Measurements from ENCODE around the gene PROS1. TPM values are rescaled to one million over a fixed set of nuclear protein-coding genes. Genes with fewer than 3 reads are reported as not detected.
A peak's percentile ranks its signal among the peaks of the same experiment; 100 is the strongest.

Gene PROS1
- total and polyA plus RNA-seq, 9 of the 15 experiments (the other 6 are each of a cell fraction or from before 2014, with no cell fraction given), result 5.5 to 50.5 (median 22.7) TPM

DNA sequence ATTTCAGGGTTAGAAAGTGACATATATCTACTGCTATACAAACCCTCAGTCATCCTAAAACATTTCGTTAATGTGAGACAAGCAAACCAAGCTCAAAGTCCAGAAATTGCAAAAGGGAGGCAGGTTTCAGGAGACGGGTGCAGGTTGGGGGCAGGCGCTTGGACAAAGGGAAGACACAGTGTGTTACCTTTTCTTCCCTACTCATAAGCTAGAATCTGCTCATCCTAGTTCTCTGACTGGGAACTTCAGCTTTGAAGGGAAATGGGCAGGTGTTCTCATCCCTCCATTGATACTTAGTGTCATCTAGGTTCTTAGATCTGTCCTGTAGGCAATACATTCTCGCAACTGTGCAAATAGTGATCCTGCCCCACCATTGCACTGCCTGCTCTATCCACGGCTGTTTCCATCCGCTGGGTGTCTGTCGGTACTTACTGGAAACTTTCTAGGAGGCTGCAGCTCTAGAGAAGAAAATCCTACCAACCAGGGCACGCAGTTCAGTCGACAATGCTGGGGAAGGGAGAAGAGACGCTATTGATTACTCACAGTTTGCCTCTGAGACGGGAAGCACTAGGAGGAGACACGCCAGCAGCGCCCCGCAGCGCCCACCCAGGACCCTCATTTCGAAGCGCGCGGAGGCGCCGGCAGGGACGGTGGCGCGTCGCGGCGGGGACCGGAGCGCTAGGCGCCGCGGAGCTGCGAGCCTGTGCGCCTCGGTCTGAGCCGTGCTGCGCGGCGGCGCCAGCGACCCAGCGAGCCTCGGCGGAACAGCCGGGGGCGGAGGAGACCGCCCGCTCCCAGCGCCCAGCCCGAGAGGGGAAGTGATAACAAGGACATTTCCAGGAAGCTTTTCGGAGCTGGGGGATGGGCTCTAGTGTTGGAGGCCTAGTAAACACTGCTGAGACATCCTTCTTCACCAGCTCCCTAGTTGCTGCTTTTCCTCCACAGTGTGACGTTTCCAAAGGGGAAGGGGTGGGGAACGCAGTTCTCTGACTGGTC lies at the start of gene PROS1 (continued):
- TF ChIP-seq, protein P1, sequence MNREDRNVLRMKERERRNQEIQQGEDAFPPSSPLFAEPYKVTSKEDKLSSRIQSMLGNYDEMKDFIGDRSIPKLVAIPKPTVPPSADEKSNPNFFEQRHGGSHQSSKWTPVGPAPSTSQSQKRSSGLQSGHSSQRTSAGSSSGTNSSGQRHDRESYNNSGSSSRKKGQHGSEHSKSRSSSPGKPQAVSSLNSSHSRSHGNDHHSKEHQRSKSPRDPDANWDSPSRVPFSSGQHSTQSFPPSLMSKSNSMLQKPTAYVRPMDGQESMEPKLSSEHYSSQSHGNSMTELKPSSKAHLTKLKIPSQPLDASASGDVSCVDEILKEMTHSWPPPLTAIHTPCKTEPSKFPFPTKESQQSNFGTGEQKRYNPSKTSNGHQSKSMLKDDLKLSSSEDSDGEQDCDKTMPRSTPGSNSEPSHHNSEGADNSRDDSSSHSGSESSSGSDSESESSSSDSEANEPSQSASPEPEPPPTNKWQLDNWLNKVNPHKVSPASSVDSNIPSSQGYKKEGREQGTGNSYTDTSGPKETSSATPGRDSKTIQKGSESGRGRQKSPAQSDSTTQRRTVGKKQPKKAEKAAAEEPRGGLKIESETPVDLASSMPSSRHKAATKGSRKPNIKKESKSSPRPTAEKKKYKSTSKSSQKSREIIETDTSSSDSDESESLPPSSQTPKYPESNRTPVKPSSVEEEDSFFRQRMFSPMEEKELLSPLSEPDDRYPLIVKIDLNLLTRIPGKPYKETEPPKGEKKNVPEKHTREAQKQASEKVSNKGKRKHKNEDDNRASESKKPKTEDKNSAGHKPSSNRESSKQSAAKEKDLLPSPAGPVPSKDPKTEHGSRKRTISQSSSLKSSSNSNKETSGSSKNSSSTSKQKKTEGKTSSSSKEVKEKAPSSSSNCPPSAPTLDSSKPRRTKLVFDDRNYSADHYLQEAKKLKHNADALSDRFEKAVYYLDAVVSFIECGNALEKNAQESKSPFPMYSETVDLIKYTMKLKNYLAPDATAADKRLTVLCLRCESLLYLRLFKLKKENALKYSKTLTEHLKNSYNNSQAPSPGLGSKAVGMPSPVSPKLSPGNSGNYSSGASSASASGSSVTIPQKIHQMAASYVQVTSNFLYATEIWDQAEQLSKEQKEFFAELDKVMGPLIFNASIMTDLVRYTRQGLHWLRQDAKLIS (CRISPR knock-in tag; IDR thresholded peaks at IDR 0.05), result no peak
- TF ChIP-seq FOXA3 (CRISPR knock-in tag; conservative IDR thresholded peaks at IDR 0.05 in 1 of 2, IDR thresholded peaks at IDR 0.05 in 1 of 2) (peak in 1 of 2 experiments; percentile 34; a peak in 1 of 4 replicates), POLR2G (IDR thresholded peaks at IDR 0.05; ENCODE audit: low read depth, low read length) (peak; percentile 98), FUS (optimal IDR thresholded peaks at IDR 0.05; ENCODE audit: low read depth, low read length) (peak; percentile 64), KDM5B (IDR thresholded peaks at IDR 0.05; ENCODE audit: insufficient replicate concordance, low read depth, low read length) (peak; percentile 68), POLR2A (conservative IDR thresholded peaks at IDR 0.05) (peak; percentile 61), HCFC1 (IDR thresholded peaks at IDR 0.05; ENCODE audit: low read depth, low read length) (0 out of 2 replicates have a peak, but pooled peaks have one; percentile 31), KDM4B (IDR thresholded peaks at IDR 0.05; ENCODE audit: borderline replicate concordance in 2 of 2, low read depth in 1 of 2) (0 out of 4 replicates have a peak, but pooled peaks of 1 of the 2 experiments have one; percentile 50), ZBTB7A (IDR thresholded peaks at IDR 0.05; ENCODE audit: borderline replicate concordance, control insufficient read depth, low read depth, low read length) (peak; percentile 96), MTA3 (IDR thresholded peaks at IDR 0.05; ENCODE audit: borderline replicate concordance) (peak; percentile 78; the same call in 1 of the 2 replicates), CC2D1A (IDR thresholded peaks at IDR 0.05) (no peak), MAFK (IDR thresholded peaks at IDR 0.05; ENCODE audit: low read length) (no peak), NRF1 (conservative IDR thresholded peaks at IDR 0.05 in 1 of 2, IDR thresholded peaks at IDR 0.05 in 1 of 2) (peak; percentile 76 to 78; a peak in 3 of 4 replicates)
- TF ChIP-seq, protein P2, sequence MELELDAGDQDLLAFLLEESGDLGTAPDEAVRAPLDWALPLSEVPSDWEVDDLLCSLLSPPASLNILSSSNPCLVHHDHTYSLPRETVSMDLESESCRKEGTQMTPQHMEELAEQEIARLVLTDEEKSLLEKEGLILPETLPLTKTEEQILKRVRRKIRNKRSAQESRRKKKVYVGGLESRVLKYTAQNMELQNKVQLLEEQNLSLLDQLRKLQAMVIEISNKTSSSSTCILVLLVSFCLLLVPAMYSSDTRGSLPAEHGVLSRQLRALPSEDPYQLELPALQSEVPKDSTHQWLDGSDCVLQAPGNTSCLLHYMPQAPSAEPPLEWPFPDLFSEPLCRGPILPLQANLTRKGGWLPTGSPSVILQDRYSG (tag; conservative IDR thresholded peaks at IDR 0.05; ENCODE audit: low read depth), result no peak
- TF ChIP-seq, protein P3, sequence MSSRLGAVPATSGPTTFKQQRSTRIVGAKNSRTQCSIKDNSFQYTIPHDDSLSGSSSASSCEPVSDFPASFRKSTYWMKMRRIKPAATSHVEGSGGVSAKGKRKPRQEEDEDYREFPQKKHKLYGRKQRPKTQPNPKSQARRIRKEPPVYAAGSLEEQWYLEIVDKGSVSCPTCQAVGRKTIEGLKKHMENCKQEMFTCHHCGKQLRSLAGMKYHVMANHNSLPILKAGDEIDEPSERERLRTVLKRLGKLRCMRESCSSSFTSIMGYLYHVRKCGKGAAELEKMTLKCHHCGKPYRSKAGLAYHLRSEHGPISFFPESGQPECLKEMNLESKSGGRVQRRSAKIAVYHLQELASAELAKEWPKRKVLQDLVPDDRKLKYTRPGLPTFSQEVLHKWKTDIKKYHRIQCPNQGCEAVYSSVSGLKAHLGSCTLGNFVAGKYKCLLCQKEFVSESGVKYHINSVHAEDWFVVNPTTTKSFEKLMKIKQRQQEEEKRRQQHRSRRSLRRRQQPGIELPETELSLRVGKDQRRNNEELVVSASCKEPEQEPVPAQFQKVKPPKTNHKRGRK (tag; IDR thresholded peaks at IDR 0.05), result no peak
- TF ChIP-seq, protein P4, sequence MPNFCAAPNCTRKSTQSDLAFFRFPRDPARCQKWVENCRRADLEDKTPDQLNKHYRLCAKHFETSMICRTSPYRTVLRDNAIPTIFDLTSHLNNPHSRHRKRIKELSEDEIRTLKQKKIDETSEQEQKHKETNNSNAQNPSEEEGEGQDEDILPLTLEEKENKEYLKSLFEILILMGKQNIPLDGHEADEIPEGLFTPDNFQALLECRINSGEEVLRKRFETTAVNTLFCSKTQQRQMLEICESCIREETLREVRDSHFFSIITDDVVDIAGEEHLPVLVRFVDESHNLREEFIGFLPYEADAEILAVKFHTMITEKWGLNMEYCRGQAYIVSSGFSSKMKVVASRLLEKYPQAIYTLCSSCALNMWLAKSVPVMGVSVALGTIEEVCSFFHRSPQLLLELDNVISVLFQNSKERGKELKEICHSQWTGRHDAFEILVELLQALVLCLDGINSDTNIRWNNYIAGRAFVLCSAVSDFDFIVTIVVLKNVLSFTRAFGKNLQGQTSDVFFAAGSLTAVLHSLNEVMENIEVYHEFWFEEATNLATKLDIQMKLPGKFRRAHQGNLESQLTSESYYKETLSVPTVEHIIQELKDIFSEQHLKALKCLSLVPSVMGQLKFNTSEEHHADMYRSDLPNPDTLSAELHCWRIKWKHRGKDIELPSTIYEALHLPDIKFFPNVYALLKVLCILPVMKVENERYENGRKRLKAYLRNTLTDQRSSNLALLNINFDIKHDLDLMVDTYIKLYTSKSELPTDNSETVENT (CRISPR knock-in tag; IDR thresholded peaks at IDR 0.05), result peak; percentile 79

Measured in K562 (cell line).